Measurements from ENCODE around the gene ATAD3C. TPM values are rescaled to one million over a fixed set of nuclear protein-coding genes. Genes with fewer than 3 reads are reported as not detected.
"Not testable (repeated sequence)": the region's sequence is repeated elsewhere in the genome, so short reads cannot be mapped to it uniquely, and the experiment has no call there.

ATAD3C gene
- total RNA-seq, 1 experiment from 2014 or later = 2.0 TPM

DNA sequence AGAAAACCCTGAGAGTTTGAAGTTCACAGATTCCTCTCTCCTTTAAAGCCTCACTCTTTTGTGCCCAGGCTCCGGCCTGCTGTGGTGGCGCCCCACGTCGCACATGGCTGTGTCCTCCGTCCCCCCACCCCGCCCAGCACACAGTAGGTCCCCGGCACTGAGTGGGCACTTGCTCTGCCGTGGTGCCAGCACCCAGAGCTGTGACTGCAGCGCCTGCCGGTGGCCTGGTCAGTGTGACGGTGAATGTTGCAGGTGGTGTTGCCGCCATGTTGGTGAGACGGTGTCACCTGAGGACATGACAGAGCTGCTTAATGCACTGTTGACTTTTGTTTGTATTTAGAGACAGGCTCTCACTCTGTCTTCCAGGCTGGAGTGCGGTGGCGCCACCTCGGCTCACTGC lies 3.4 kb downstream of the ATAD3C start:
- ChIA-PET CTCF (no interaction called here), POLR2A (no interaction called here)
- Mint-ChIP-seq H3K27me3 (ENCODE audit: insufficient read depth, unreplicated experiment) (peaks cover 15% of the 10 kb centered on the region), H3K9me3 (ENCODE audit: unreplicated experiment) (no peaks in the 10 kb centered on the region), H3K36me3 (ENCODE audit: insufficient read depth, unreplicated experiment) (no peaks in the 10 kb centered on the region), H3K4me1 (ENCODE audit: insufficient read depth, unreplicated experiment) (no peaks in the 10 kb centered on the region), H3K4me3 (ENCODE audit: unreplicated experiment) (no peak overlapping the region), H3K27ac (ENCODE audit: low read depth, unreplicated experiment) (no peak overlapping the region)
- TF ChIP-seq, protein P1, sequence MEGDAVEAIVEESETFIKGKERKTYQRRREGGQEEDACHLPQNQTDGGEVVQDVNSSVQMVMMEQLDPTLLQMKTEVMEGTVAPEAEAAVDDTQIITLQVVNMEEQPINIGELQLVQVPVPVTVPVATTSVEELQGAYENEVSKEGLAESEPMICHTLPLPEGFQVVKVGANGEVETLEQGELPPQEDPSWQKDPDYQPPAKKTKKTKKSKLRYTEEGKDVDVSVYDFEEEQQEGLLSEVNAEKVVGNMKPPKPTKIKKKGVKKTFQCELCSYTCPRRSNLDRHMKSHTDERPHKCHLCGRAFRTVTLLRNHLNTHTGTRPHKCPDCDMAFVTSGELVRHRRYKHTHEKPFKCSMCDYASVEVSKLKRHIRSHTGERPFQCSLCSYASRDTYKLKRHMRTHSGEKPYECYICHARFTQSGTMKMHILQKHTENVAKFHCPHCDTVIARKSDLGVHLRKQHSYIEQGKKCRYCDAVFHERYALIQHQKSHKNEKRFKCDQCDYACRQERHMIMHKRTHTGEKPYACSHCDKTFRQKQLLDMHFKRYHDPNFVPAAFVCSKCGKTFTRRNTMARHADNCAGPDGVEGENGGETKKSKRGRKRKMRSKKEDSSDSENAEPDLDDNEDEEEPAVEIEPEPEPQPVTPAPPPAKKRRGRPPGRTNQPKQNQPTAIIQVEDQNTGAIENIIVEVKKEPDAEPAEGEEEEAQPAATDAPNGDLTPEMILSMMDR (IDR thresholded peaks at IDR 0.05; ENCODE audit: unreplicated experiment) = no peak
- DNase-seq (ENCODE audit: unreplicated experiment) = no peak
- intact Hi-C loops (cut with micrococcal nuclease) = no loop called here
- BruUV-seq (replicated peaks) = no TSS peak

DNA sequence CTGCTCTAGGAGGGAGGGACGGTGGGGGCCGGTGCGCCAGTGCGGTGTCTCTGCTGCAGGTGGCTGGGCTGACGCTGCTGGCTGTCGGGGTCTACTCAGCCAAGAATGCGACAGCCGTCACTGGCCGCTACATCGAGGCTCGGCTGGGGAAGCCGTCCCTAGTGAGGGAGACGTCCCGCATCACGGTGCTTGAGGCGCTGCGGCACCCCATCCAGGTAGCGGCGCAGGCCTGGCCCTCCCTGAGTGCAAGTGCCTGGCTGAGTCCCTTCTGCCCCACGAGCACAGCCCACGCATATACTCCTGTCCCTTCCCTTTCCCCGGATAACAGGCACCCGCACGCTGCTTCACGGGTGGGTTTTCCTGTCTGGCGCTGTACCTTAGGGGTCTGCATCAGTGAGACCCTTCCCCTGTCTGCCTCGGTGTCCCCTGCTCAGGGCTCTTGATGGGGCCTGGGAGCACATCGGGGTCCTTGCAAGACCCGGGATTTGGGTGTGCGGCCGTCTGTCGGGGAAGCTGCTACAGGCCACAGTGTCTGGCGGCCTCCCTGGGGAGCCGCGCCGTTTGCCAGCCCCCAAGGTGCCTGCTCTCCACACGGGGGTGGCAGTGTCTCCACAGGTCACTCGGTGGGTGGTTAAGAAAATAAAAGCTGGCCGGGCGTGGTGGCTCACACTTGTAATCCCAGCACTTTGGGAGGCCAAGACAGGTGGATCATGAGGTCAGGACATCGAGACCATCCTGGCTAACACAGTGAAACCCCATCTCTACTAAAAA lies 5.0 kb downstream of the ATAD3C start:
- H3K4me1 Mint-ChIP-seq (ENCODE audit: insufficient read depth, unreplicated experiment); H3K4me3 Mint-ChIP-seq (ENCODE audit: unreplicated experiment); intact Hi-C loops (cut with micrococcal nuclease); BruUV-seq (replicated peaks); DNase-seq (ENCODE audit: unreplicated experiment); CTCF ChIA-PET; H3K9me3 Mint-ChIP-seq (ENCODE audit: unreplicated experiment); H3K27ac Mint-ChIP-seq (ENCODE audit: low read depth, unreplicated experiment); H3K36me3 Mint-ChIP-seq (ENCODE audit: insufficient read depth, unreplicated experiment); POLR2A ChIA-PET; H3K27me3 Mint-ChIP-seq (ENCODE audit: insufficient read depth, unreplicated experiment): not testable (repeated sequence)

DNA sequence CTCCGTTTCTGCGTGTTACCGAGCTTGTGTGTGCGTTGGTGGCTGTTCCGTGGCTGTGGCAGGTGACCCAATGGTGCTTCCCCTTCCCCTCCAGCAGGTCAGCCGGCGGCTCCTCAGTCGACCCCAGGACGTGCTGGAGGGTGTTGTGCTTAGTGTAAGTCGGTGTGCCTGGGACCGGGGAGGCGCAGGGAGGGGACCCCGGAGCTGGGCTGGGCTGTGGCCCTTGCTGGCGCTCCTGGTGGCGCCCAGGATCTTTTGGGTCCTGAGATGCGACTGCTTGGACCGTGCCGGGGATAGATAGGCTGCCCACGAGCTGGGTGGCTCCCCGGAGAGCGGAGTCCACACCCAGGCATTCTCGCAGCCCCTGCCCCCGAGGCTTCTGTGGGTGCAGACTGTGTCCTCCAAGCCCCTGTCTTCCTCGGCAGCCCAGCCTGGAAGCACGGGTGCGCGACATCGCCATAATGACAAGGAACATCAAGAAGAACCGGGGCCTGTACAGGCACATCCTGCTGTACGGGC lies 5.9 kb downstream of the ATAD3C start:
- ChIA-PET CTCF (no interaction called here), POLR2A (no interaction called here)
- intact Hi-C loops (cut with micrococcal nuclease) = no loop called here
- no peaks in the 10 kb centered on the region for H3K9me3 Mint-ChIP-seq (ENCODE audit: unreplicated experiment)
- no peaks in the 10 kb centered on the region for H3K36me3 Mint-ChIP-seq (ENCODE audit: insufficient read depth, unreplicated experiment)
- no peaks in the 10 kb centered on the region for H3K4me1 Mint-ChIP-seq (ENCODE audit: insufficient read depth, unreplicated experiment)
- H3K27ac Mint-ChIP-seq (ENCODE audit: low read depth, unreplicated experiment) = no peak overlapping the region
- H3K4me3 Mint-ChIP-seq (ENCODE audit: unreplicated experiment) = no peak overlapping the region
- BruUV-seq (replicated peaks) = no TSS peak
- no peak for DNase-seq (ENCODE audit: unreplicated experiment)
- TF ChIP-seq, protein P1 (IDR thresholded peaks at IDR 0.05; ENCODE audit: unreplicated experiment) = no peak
- no peaks in the 10 kb centered on the region for H3K27me3 Mint-ChIP-seq (ENCODE audit: insufficient read depth, unreplicated experiment)

DNA sequence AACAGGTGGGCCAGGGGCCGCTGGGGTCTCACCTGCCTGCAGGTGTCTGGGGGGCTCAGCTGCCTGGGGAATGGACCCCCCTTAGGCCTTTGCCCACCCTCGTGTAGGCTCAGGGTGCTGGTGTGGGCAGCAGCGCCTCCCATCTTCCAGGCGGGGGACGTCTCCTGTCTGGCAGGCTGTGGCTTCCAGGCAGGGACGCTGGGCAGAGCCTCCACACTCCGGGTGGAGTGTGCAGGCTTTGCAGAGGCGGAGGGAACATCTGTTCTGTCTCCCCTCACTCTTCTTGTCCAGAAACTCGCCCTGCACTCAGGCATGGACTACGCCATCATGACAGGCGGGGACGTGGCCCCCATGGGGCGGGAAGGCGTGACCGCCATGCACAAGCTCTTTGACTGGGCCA lies 6.4 kb downstream of the ATAD3C start:
- DNase-seq (ENCODE audit: unreplicated experiment); POLR2A ChIA-PET; H3K4me1 Mint-ChIP-seq (ENCODE audit: insufficient read depth, unreplicated experiment); H3K36me3 Mint-ChIP-seq (ENCODE audit: insufficient read depth, unreplicated experiment); H3K27ac Mint-ChIP-seq (ENCODE audit: low read depth, unreplicated experiment); CTCF ChIA-PET; BruUV-seq (replicated peaks); intact Hi-C loops (cut with micrococcal nuclease); H3K9me3 Mint-ChIP-seq (ENCODE audit: unreplicated experiment); H3K4me3 Mint-ChIP-seq (ENCODE audit: unreplicated experiment); H3K27me3 Mint-ChIP-seq (ENCODE audit: insufficient read depth, unreplicated experiment): not testable (repeated sequence)

DNA sequence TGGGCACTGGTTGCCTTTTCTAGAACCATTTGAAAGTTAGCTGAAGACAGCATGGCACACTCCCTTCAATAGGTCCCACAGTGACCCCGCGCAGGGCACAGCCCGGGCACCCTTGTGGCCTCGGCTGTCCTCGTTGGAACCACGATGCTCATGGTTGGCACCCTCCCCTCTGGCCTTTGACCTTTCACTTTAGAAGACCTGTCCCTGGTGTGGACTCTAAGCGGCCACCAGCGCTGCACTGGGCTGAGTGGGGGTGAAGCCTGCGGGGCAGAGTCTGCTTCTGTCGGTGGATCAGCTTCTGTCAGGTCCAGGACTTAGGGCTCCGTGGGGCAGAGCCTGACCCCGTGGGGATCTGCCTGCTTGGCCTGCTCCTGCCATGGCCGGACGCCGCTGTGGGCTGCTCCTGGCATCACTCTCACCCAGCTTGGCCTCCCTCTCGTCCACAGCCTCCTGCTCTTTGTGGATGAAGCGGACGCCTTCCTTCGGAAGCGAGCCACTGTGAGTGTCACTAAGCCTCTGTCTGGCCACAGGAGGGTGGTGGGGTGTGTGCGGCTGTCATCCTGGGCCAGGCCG lies 7.3 kb downstream of the ATAD3C start:
- BruUV-seq (replicated peaks); H3K4me3 Mint-ChIP-seq (ENCODE audit: unreplicated experiment); H3K9me3 Mint-ChIP-seq (ENCODE audit: unreplicated experiment); H3K4me1 Mint-ChIP-seq (ENCODE audit: insufficient read depth, unreplicated experiment); H3K36me3 Mint-ChIP-seq (ENCODE audit: insufficient read depth, unreplicated experiment); intact Hi-C loops (cut with micrococcal nuclease); H3K27ac Mint-ChIP-seq (ENCODE audit: low read depth, unreplicated experiment); CTCF ChIA-PET; H3K27me3 Mint-ChIP-seq (ENCODE audit: insufficient read depth, unreplicated experiment); DNase-seq (ENCODE audit: unreplicated experiment): not testable (repeated sequence)
- POLR2A ChIA-PET = interaction anchor here (0.6 kb wide), 1 partner anchor 174 kb away, joined by 5 read pairs; no protein-coding TSS in a partner anchor

DNA sequence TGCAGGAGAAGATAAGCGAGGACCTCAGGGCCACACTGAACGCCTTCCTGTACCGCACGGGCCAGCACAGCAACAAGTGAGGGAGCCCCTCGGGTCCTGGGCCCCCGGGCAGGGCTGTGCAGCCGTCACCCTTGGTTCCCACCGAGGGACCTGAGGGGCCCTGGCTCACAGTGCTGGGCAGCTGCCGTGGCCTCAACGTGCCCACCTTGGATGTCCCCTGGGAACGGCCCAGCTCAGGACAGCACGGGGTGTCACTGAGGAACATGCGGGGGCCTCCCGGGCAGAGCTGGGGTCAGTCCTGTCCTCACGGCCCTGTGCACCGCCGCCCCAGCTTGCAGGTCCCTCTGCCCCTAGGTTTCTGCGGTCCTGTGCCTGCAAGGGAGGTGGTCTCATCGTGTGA lies 9.7 kb downstream of the ATAD3C start:
- H3K27ac Mint-ChIP-seq (ENCODE audit: low read depth, unreplicated experiment); H3K4me3 Mint-ChIP-seq (ENCODE audit: unreplicated experiment); BruUV-seq (replicated peaks); H3K36me3 Mint-ChIP-seq (ENCODE audit: insufficient read depth, unreplicated experiment); DNase-seq (ENCODE audit: unreplicated experiment); H3K27me3 Mint-ChIP-seq (ENCODE audit: insufficient read depth, unreplicated experiment); H3K9me3 Mint-ChIP-seq (ENCODE audit: unreplicated experiment); intact Hi-C loops (cut with micrococcal nuclease); POLR2A ChIA-PET; H3K4me1 Mint-ChIP-seq (ENCODE audit: insufficient read depth, unreplicated experiment): not testable (repeated sequence)
- CTCF ChIA-PET = interaction anchor here (0.6 kb wide), 1 partner anchor 208 kb away, joined by 3 read pairs; no protein-coding TSS in a partner anchor

DNA sequence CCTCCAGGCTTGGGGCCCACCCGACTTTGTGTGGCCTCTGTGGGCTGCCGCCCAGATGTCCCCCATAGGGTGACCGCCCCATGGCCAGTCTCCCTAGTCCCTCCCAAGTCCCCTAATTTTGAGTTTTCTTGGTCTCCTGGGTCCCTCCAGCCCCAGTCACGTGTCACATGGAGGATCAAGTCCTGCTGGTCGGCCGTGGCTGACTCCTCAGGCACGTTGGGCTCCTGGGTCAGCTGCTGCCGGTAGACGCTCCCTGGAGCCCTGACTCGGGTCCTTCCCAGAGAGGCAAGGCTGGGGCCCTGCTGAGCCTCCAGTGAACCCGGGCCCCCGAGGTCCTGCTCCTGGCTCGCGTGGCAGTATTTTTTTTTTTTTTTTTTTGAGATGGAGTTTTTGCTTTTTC lies 10.2 kb downstream of the ATAD3C start:
- H3K27ac Mint-ChIP-seq (ENCODE audit: low read depth, unreplicated experiment); H3K4me3 Mint-ChIP-seq (ENCODE audit: unreplicated experiment); CTCF ChIA-PET; POLR2A ChIA-PET; H3K4me1 Mint-ChIP-seq (ENCODE audit: insufficient read depth, unreplicated experiment); H3K9me3 Mint-ChIP-seq (ENCODE audit: unreplicated experiment); DNase-seq (ENCODE audit: unreplicated experiment); BruUV-seq (replicated peaks); H3K36me3 Mint-ChIP-seq (ENCODE audit: insufficient read depth, unreplicated experiment); H3K27me3 Mint-ChIP-seq (ENCODE audit: insufficient read depth, unreplicated experiment); intact Hi-C loops (cut with micrococcal nuclease): not testable (repeated sequence)
